ENCODE results near the gene SGCA. TPM values are rescaled to one million over a fixed set of nuclear protein-coding genes. Genes with fewer than 3 reads are reported as not detected.

Gene SGCA
- total and polyA plus RNA-seq, 9 of the 15 experiments (the other 6 are each of a cell fraction or from before 2014, with no cell fraction given) = not detected

- TF ChIP-seq ZBTB49 (CRISPR knock-in tag; IDR thresholded peaks at IDR 0.05; ENCODE audit: borderline replicate concordance) (no peak), TFAP4 (CRISPR knock-in tag; IDR thresholded peaks at IDR 0.05; ENCODE audit: borderline replicate concordance) (peak; percentile 37; the same call in 1 of the 2 replicates), REST (IDR thresholded peaks at IDR 0.05; ENCODE audit: borderline replicate concordance) (peak; percentile 63; the same call in 1 of the 2 replicates), REST (CRISPR knock-in tag; IDR thresholded peaks at IDR 0.05; ENCODE audit: low read depth) (no peak), ELK3 (CRISPR knock-in tag; IDR thresholded peaks at IDR 0.05) (no peak), COPS2 (conservative IDR thresholded peaks at IDR 0.05) (no peak), EGR1 (conservative IDR thresholded peaks at IDR 0.05) (no peak), ID3 (CRISPR knock-in tag; IDR thresholded peaks at IDR 0.05) (no peak), ID3 (tag; IDR thresholded peaks at IDR 0.05) (no peak), POLR2AphosphoS2 (IDR thresholded peaks at IDR 0.05; ENCODE audit: low read length) (no peak), PKNOX1 (IDR thresholded peaks at IDR 0.05) (no peak)
Observed at GRCh38 chr17:50198026-50198669, 32.3 kb downstream of the SGCA start (continued).
